ENCODE measurements around the gene MUCL3.
"Not testable (repeated sequence)": the region's sequence is repeated elsewhere in the genome, so short reads cannot be mapped to it uniquely, and the experiment has no call there.

The MUCL3 gene

GRCh38 chr6:30981942-30982772 is 41.4 kb downstream of the MUCL3 start:
- no peak for DNase-seq

GRCh38 chr6:30983439-30983838 is 42.7 kb downstream of the MUCL3 start, which contains the start of gene MUC21:
Gene MUC21 (plus strand): TSS chr6:30983718. CDS start chr6:30983959, 241 bp downstream.
- DNase-seq, result no peak

GRCh38 chr6:30985490-30985889 is 44.7 kb downstream of the MUCL3 start:
- no peak for DNase-seq

- DNase-seq, result no peak
Measured at GRCh38 chr6:30987304-30987703, 46.5 kb downstream of the MUCL3 start.

GRCh38 chr6:30988209-30988825 is 47.5 kb downstream of the MUCL3 start:
- no peak for DNase-seq

- DNase-seq, result no peak
Measured at GRCh38 chr6:30990422-30991086, 49.8 kb downstream of the MUCL3 start.

- no peak for DNase-seq
Measured at GRCh38 chr6:30991891-30992290, 51.1 kb downstream of the MUCL3 start.

GRCh38 chr6:30997301-30997700 is 56.5 kb downstream of the MUCL3 start:
- DNase-seq, result no peak

- DNase-seq, result no peak
Measured at GRCh38 chr6:30998785-30999184, 58.0 kb downstream of the MUCL3 start.

GRCh38 chr6:31000067-31000860 is 59.5 kb downstream of the MUCL3 start:
- not testable (repeated sequence) for DNase-seq

- DNase-seq, result no peak
Measured at GRCh38 chr6:31001281-31001888, 60.6 kb downstream of the MUCL3 start.

GRCh38 chr6:31002471-31002870 is 61.7 kb downstream of the MUCL3 start:
- DNase-seq, result no peak

Measured in SHP77 treated with DMSO at 0.1 percent for 48 hours (cell line).